PC-3 (cell line): Measurements from ENCODE around the gene SCGB1C1.

Experiments
- EZH2 ChIP-seq: fragments of 300-600 bp; sonication (generic); IDR thresholded peaks from one replicate; pipeline ENCODE4 v1.6.1; 2017; ENCODE audit warnings: antibody characterized with exemption, mild to moderate bottlenecking, low read length; ENCODE audit not compliant: unreplicated experiment
- EZH2phosphoT487 ChIP-seq: fragments of 300-600 bp; sonication (generic); IDR thresholded peaks from 2 replicates; pipeline ENCODE4 v1.6.1; 2018; ENCODE audit warnings: mild to moderate bottlenecking, antibody characterized with exemption, low read length, borderline replicate concordance
- TF ChIP-seq, protein P1 (sequence below): fragments of 300-600 bp; sonication (generic); conservative IDR thresholded peaks from 2 replicates; pipeline ENCODE4 v1.5.1; 2017; ENCODE audit warnings: antibody characterized with exemption, low read depth, mild to moderate bottlenecking, low read length

DNA sequence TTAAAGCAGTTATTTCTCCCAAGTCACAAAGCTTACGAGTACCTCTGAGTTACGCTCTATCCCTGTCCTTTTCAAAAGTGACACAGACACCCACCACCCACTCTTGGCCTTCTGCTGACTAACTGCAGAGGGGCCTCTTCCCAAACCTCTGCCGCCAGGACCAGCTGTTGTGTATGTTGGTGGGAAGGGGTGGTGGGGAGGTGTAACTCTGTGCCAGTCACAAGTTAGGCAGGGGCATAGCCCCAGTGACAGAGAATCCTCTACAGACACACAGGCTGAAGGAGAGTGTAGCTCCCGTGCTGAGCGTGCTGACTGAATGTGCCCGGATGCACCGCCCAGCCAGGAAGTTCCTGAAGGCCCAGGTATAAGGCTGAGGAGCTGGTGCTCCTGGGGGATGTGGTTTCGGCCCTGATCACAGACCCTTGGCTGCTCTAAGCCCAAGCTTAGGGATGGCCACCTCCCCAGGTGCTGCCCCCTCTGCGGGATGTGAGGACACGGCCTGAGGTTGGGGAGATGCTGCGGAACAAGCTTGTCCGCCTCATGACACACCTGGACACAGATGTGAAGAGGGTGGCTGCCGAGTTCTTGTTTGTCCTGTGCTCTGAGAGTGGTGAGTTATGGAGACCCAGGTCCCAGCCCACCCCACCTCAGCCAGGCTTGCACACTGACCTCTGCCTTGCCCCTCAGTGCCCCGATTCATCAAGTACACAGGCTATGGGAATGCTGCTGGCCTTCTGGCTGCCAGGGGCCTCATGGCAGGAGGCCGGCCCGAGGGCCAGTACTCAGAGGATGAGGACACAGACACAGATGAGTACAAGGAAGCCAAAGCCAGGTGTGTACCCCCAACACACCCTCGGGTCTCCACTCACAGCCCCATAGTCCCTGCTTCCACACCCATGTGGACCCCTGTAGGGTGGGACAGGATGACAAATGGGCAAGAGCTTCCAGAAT is 19.5 kb downstream of the SCGB1C1 start:
- TF ChIP-seq, protein P1, sequence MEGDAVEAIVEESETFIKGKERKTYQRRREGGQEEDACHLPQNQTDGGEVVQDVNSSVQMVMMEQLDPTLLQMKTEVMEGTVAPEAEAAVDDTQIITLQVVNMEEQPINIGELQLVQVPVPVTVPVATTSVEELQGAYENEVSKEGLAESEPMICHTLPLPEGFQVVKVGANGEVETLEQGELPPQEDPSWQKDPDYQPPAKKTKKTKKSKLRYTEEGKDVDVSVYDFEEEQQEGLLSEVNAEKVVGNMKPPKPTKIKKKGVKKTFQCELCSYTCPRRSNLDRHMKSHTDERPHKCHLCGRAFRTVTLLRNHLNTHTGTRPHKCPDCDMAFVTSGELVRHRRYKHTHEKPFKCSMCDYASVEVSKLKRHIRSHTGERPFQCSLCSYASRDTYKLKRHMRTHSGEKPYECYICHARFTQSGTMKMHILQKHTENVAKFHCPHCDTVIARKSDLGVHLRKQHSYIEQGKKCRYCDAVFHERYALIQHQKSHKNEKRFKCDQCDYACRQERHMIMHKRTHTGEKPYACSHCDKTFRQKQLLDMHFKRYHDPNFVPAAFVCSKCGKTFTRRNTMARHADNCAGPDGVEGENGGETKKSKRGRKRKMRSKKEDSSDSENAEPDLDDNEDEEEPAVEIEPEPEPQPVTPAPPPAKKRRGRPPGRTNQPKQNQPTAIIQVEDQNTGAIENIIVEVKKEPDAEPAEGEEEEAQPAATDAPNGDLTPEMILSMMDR = no peak
- TF ChIP-seq EZH2phosphoT487 (no peak), EZH2 (no peak)
